ENCODE measurements around the gene CLBA1. TPM values are rescaled to one million over a fixed set of nuclear protein-coding genes. Genes with fewer than 3 reads are reported as not detected.

CLBA1 gene
- total RNA-seq, 1 experiment from 2014 or later, result 19.2 TPM

DNA sequence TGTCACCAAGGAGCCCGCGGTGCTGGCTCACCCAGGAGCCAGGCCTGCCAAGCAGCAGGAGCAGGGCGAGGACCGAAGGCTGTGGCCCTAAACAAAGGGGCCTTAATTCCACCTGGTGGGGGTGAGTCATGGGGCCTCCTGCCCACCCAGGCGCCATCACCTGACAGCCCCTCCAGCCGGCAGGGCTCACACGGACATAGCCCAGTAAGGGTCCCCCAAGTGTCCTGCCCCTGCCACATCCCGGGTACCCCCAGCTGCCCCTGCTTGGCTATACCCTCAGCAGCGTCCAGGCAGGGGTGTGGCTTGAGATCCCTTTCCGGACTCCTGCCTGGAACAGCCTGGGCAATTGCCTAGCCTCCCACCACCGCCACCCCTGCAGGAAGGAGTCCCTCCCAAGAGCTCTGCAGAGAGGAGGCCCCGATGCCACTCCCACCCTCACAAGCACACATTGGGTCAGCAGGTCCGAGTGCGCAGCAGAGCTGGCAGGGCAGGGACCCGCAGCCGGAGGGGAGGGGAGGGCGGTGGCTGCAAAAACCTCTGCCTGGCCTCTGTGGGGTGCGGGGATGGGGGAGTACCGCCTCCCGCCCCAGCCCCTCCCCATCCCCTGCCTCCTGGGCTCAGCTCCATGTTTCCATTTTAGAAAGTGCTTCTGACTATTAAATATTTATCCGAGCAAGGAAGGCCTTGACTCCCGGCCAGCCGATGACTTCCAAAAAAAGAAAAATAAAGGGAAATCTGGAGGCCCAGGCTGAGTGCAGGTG, 12.0 kb upstream of the CLBA1 start:
- Histone ChIP-seq H3K9ac (ENCODE audit: low read length) (peak overlapping the region; percentile 23), H3K4me1 (ENCODE audit: insufficient read depth, low read length) (peaks cover 88% of the 10 kb centered on the region), H3F3A (ENCODE audit: low read length, unreplicated experiment) (no peaks in the 10 kb centered on the region), H3K9me2 (replicated peaks; ENCODE audit: low read length) (no peaks in the 10 kb centered on the region), H4K20me1 (ENCODE audit: low read length) (no peaks in the 10 kb centered on the region), H3K79me2 (ENCODE audit: low read length) (peaks cover 43% of the 10 kb centered on the region), H3K27me3 (ENCODE audit: low read length) (no peaks in the 10 kb centered on the region), H3K4me3 (ENCODE audit: low read length) (peak overlapping the region; percentile 28; the same call in 1 of the 2 replicates), H3K36me3 (ENCODE audit: low read depth, low read length) (no peaks in the 10 kb centered on the region), H3K27ac (ENCODE audit: low read length) (peak overlapping the region; percentile 92), H3K4me2 (ENCODE audit: low read length) (peak overlapping the region; percentile 70), H2AFZ (ENCODE audit: low read length) (no peak overlapping the region), H3K9me3 (ENCODE audit: low read length) (no peaks in the 10 kb centered on the region)
- ChIA-PET CTCF (interaction anchor here (0.6 to 1.9 kb wide), 7 partner anchors 9 to 80 kb away, joined by 3 to 7 read pairs (median 4); partner anchors contain the start of gene CLBA1), POLR2A (ENCODE audit: unreplicated experiment) (interaction anchor here (0.6 to 2.5 kb wide), 8 partner anchors 12 to 81 kb away, joined by 3 to 8 read pairs (median 4); partner anchors contain the start of gene CLBA1)
- BruUV-seq (replicated peaks), result no TSS peak
- DNase-seq (peak; percentile 99), ATAC-seq (peak; percentile 47)
- intact Hi-C loops (cut with micrococcal nuclease), result loop anchor here (1.0 to 5.0 kb wide), 3 partner anchors 41 to 77 kb away; no protein-coding TSS in a partner anchor
- TF ChIP-seq EZH2phosphoT487 (IDR thresholded peaks at IDR 0.05; ENCODE audit: borderline replicate concordance, low read length) (peak; percentile 95), EZH2 (IDR thresholded peaks at IDR 0.05; ENCODE audit: low read length, unreplicated experiment) (no peak)

- Histone ChIP-seq H3K79me2 (ENCODE audit: low read length) (peaks cover 43% of the 10 kb centered on the region), H3K36me3 (ENCODE audit: low read depth, low read length) (no peaks in the 10 kb centered on the region), H3K4me3 (ENCODE audit: low read length) (peak overlapping the region; percentile 28; the same call in 1 of the 2 replicates), H3K27me3 (ENCODE audit: low read length) (no peaks in the 10 kb centered on the region), H3K9me3 (ENCODE audit: low read length) (no peaks in the 10 kb centered on the region), H3K9me2 (replicated peaks; ENCODE audit: low read length) (no peaks in the 10 kb centered on the region), H2AFZ (ENCODE audit: low read length) (no peak overlapping the region), H3K4me2 (ENCODE audit: low read length) (peak overlapping the region; percentile 70), H3K9ac (ENCODE audit: low read length) (peak overlapping the region; percentile 23), H4K20me1 (ENCODE audit: low read length) (no peaks in the 10 kb centered on the region), H3K4me1 (ENCODE audit: insufficient read depth, low read length) (peaks cover 84% of the 10 kb centered on the region), H3F3A (ENCODE audit: low read length, unreplicated experiment) (no peaks in the 10 kb centered on the region), H3K27ac (ENCODE audit: low read length) (peak overlapping the region; percentile 92)
- TF ChIP-seq EZH2 (IDR thresholded peaks at IDR 0.05; ENCODE audit: low read length, unreplicated experiment) (no peak), EZH2phosphoT487 (IDR thresholded peaks at IDR 0.05; ENCODE audit: borderline replicate concordance, low read length) (no peak), CTCF (conservative IDR thresholded peaks at IDR 0.05; ENCODE audit: low read depth, low read length) (no peak)
- POLR2A ChIA-PET (ENCODE audit: unreplicated experiment), result interaction anchor here (0.6 to 2.5 kb wide), 3 partner anchors 11 to 81 kb away, joined by 5 to 8 read pairs (median 5); partner anchors contain the start of gene CLBA1
- ATAC-seq, result no peak
- BruUV-seq (replicated peaks), result no TSS peak
- intact Hi-C loops (cut with micrococcal nuclease), result loop anchor here (5.0 kb wide), 1 partner anchor 42 kb away; no protein-coding TSS in a partner anchor
- CTCF ChIA-PET, result interaction anchor here (0.6 to 1.9 kb wide), 6 partner anchors 9 to 81 kb away, joined by 3 to 7 read pairs (median 4); no protein-coding TSS in a partner anchor
- no peak for DNase-seq
Measured at GRCh38 chr14:104974146-104974541, 11.4 kb upstream of the CLBA1 start.

GRCh38 chr14:104974665-104975390, 10.8 kb upstream of the CLBA1 start:
- no peaks in the 10 kb centered on the region for H4K20me1 ChIP-seq (ENCODE audit: low read length)
- no peaks in the 10 kb centered on the region for H3K9me3 ChIP-seq (ENCODE audit: low read length)
- 0 out of 2 replicates have a peak overlapping the region, but pooled peaks have one; percentile 23 for H3K9ac ChIP-seq (ENCODE audit: low read length)
- POLR2A ChIA-PET (ENCODE audit: unreplicated experiment), result no interaction called here
- H3F3A ChIP-seq (ENCODE audit: low read length, unreplicated experiment), result no peaks in the 10 kb centered on the region
- no peak for TF ChIP-seq EZH2phosphoT487 (IDR thresholded peaks at IDR 0.05; ENCODE audit: borderline replicate concordance, low read length)
- TF ChIP-seq CTCF (conservative IDR thresholded peaks at IDR 0.05; ENCODE audit: low read depth, low read length), result no peak
- peak overlapping the region; percentile 92 for H3K27ac ChIP-seq (ENCODE audit: low read length)
- no peak overlapping the region for H3K4me3 ChIP-seq (ENCODE audit: low read length)
- H3K9me2 ChIP-seq (replicated peaks; ENCODE audit: low read length), result no peaks in the 10 kb centered on the region
- DNase-seq (no peak), ATAC-seq (no peak)
- peak overlapping the region; percentile 70; the same call in 1 of the 2 replicates for H3K4me2 ChIP-seq (ENCODE audit: low read length)
- CTCF ChIA-PET, result interaction anchor here (0.5 to 1.0 kb wide), 2 partner anchors 51 to 53 kb away, joined by 3 read pairs; no protein-coding TSS in a partner anchor
- peaks cover 80% of the 10 kb centered on the region for H3K4me1 ChIP-seq (ENCODE audit: insufficient read depth, low read length)
- H2AFZ ChIP-seq (ENCODE audit: low read length), result no peak overlapping the region
- intact Hi-C loops (cut with micrococcal nuclease), result loop anchor here (5.0 kb wide), 1 partner anchor 43 kb away; no protein-coding TSS in a partner anchor
- H3K79me2 ChIP-seq (ENCODE audit: low read length), result peaks cover 40% of the 10 kb centered on the region
- H3K27me3 ChIP-seq (ENCODE audit: low read length), result no peaks in the 10 kb centered on the region
- no TSS peak for BruUV-seq (replicated peaks)
- H3K36me3 ChIP-seq (ENCODE audit: low read depth, low read length), result no peaks in the 10 kb centered on the region

Data from PC-3 (cell line).